IPS-18c (cell line): ENCODE measurements around the gene LRRTM2.

Source experiments
- H3K4me3 ChIP-seq: 2 replicates; pipeline ENCODE4 v1.7.0; 2013; ENCODE audit warnings: low read depth, mild to moderate bottlenecking, low read length, moderate library complexity; ENCODE audit not compliant: insufficient read depth
- H3K9me3 ChIP-seq: one replicate; pipeline ENCODE4 v1.6.1; 2013; ENCODE audit warnings: mild to moderate bottlenecking, low read length, moderate library complexity; ENCODE audit not compliant: control insufficient read depth, insufficient read depth

The LRRTM2 gene

GRCh38 chr5:138824924-138825863 is 49.9 kb downstream of the LRRTM2 start:
- no peak overlapping the region for H3K4me3 ChIP-seq
- no peaks in the 10 kb centered on the region for H3K9me3 ChIP-seq

GRCh38 chr5:138824516-138824915 is 50.6 kb downstream of the LRRTM2 start:
- Histone ChIP-seq H3K9me3 (no peaks in the 10 kb centered on the region), H3K4me3 (no peak overlapping the region)

GRCh38 chr5:138820695-138821094 is 54.4 kb downstream of the LRRTM2 start:
- Histone ChIP-seq H3K4me3 (no peak overlapping the region), H3K9me3 (no peaks in the 10 kb centered on the region)

- Histone ChIP-seq H3K4me3 (no peak overlapping the region), H3K9me3 (no peaks in the 10 kb centered on the region)
Observed at GRCh38 chr5:138819081-138819480, 56.1 kb downstream of the LRRTM2 start.
